Measurements from ENCODE around the gene ZFP64.
"Not testable (repeated sequence)": the region's sequence is repeated elsewhere in the genome, so short reads cannot be mapped to it uniquely, and the experiment has no call there.

ZFP64 gene

DNA sequence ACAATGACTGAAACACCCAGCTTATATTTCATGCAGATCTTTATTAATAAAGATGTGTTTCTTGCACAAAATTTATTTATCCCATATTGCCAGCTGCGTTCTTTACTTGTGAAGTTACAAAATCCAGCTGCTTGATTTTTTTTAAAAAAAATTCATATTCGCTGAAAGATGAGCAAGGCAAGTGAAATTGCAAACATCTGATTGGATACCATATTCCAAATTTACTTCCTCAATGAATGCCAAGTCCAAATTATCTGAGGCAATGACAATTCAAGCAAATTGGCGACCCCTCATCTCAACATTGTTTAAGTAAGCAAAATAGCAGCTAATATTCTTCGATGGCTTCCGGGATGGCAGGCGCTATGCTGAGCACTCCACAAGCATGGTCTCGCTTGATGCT lies 37.7 kb downstream of the ZFP64 start:
- no peak for DNase-seq

DNA sequence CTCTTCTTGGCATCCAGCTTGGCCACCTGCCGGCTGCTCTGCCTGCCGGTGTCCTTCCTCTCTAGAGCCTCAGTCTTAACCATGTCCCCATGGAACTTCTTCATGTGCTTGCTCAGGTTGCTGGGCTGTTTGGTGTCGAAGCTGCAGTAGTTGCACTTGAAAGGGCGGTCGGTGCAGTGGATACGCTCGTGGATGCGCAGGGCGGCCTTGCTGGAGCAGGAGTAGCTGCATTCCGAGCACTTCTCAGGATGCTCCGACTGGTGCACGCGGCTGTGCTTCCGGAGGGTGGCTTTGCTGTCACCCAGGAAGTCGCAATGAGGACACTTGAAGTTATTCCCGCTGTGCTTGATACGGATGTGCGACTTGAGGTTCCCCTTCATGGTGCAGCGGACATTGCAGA lies 38.7 kb downstream of the ZFP64 start:
- DNase-seq: no peak

DNA sequence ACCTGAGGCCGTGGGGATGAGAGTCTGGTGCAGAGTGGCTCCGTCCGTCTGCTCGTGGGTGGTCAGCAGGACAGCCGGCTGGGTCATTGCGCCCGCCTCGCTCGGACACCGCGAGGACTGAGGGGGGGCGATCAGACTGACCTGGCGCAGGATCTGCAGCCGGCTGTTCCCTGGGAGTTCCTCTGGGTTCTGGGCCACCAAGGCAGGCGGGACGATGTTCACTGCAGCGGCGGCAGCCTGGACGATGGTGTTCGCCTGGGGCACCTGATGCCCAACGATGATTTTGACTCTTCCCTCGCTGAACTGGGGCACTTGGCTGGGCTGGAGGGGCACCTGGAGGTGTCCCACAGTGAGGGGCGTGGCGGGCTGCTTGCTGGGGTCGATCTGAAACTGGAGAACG lies 39.2 kb downstream of the ZFP64 start:
- no peak for DNase-seq

DNA sequence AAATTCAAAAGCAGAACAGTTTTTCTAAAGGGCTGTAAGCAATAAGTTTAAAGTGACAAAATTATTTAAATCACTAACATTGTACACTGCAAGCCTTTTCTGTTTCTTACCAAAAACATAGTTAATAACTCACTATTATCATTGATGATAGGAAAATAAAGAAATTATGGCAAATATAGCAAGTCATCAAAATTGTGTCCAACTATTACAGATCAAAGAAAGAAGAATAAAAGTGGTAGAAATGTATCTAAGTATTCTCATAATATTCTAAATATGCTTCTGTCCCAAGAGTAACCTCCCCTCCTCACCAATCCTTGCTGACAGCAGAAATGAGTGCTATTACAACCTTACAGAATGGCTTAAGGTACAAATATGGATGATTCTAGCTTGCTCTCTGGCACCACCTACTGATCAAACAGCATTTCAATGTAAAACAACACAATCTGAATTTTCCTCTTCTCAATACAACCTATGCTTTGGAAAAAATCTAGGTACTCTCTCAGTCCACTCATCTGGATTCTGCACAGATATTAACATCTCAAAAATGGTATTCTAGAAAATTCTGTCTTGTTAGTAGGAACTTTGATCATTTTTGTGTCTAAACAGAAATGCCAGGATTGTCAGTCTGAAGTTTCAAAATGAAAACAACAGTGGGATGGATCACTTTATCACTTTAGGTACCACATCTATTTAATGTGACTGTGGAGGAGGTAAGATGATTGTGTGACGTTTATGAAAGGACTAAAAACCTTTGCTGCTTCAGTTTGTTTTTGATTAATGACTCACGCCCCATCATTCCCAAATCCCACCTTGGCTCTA lies 40.9 kb downstream of the ZFP64 start:
- DNase-seq: no peak

DNA sequence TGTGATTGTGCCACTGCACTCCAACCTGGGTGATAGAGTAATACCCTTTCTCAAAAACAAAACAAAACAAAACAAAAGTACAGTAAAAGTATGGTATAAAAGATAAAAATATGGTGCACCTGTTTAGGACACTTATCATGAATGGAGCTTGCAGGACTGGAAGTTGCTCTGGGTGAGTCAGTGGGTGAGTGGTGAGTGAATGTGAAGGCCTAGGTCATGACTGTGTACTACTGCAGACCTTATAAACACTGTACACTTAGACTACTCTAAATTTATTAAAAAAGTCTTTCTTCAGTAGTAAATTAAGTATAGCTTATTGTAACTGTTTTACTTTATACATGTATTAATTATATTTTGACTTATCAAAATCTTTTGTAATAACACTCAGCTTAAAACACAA lies 46.0 kb downstream of the ZFP64 start:
- no peak for DNase-seq

DNA sequence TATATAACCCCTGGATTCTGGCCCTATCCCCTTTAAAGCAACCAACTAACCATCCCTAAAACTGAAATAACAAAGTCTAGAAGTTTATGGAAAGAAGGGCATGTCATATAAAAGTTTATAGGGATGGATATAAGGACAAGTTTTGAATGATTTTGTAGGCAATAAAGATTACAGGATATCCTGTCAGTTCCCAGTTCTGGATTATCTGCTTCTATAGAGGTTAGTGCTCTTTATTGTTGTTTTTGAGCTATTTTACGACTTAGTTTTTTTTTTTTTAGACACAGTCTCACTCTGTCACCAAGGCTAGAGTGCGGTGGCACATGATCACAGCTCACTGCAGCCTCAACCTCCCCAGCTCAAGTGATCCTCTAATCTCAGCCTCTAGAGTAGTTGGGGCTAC lies 48.3 kb downstream of the ZFP64 start:
- DNase-seq: no peak

DNA sequence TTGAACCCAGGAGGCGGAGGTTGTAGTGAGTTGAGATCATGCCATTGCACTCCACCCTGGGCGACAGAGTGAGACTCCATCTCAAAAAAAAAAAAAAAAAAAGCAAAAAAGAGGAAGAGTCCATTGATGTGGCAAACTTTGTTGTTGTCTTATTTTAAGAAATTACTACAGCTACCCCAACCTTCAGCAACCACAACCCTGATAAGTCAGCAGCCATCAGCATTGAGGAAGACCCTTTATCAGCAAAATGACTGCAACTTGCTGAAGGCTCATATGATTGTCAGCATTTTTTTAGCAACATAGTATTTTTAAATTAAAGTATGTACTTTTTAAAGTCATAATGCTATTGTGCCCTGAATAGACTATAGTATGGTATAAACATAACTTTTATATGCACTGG lies 48.8 kb downstream of the ZFP64 start:
- no peak for DNase-seq

DNA sequence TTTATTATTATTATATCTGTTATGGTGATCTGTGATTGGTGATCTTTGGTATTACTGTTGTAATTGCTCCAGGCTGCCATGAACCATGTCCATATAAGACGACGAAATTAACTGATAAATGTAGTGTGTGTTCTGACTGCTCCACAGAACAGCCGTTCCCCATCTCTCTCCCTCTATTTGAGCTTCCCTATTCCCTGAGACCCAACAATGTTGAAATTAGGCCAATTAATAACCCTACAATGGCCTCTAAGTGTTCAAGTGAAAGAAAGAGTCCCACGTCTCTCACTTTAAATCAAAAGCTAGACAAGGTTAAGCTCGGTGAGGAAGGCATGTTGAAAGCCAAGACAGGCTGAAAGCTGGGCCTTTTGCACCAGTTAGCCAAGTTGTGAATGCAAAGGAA lies 51.6 kb downstream of the ZFP64 start:
- no peak for DNase-seq

DNA sequence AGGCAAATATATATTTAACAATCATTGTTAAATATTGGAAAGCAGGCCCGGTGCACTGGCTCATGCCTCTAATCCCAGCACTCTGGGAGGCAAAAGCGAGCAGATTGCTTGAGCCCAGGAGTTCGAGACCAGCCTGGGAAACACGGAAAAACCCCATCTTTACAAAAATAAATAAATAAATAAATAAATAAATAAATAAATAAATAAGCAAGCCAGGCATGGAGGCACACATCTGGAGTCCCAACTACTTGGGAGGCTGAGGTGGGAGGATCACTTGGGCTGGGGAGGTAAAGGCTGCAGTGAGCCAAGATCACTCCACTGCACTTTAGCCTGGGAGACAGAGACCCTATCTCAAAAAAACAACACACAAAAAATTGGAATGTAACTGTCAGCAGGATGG lies 53.7 kb downstream of the ZFP64 start:
- no peak for DNase-seq

DNA sequence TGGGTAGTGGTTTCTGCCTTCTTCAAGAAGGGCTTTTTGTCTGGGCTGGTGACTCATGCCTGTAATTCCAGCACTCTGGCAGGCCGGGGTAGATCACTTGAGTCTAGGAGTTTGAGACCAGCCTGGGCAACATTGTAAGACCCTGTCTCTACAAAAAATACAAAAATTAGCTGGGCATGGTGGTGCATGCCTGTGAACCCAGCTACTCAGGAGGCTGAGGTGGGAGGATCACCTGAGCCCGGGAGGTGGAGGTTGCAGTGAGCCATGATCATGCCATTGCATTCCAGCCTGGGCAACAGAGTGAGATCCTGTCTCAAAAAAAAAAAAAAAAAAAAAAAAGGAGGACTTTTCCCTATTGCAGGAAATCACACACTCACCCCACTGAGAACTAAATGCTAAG lies 57.9 kb downstream of the ZFP64 start:
- not testable (repeated sequence) for DNase-seq

DNA sequence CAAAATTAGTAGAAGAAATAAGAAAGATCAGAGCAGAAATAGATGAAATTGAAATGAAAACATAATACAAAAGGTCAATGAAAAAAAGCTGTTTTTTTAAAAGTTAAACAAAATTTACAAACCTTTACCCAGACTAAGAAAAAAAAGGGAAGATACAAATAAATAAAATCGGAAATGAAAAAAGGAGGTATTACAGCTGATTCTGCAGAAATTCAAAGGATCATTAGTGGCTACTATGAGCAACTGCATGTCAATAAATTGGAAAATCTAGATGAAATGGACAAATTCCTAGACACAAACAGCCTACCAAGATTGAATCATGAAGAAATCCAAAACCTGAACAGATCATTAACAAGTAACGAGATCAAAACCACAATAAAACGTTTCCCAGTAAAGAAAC lies 59.2 kb downstream of the ZFP64 start:
- no peak for DNase-seq

DNA sequence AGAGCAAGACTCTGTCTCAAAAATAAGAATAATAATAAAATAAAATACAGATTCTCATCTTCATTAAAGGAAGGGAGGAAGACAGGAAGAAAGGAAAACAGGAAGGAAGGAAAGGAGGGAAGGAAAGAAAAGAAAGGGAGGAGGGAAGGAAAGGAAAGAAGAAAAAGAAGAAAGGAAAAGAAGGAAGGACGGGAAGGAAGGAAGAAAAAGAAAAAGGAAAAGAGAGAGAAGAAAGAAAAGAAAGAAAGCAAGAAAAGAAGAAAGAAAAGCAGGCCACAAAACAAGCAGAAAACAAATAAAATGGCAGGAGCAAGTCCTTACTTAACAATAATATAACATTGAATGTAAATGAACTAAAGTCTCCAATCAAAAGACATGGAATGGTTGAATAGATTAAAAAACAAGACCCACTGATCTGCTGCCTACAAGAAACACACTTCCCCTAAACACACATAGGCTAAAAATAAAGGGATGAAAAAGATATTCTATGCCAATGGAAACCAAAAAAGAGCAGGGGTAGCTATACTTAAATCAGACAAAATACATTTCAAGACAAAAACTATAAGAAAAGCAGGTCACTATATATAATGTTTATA lies 60.4 kb downstream of the ZFP64 start:
- DNase-seq: no peak

DNA sequence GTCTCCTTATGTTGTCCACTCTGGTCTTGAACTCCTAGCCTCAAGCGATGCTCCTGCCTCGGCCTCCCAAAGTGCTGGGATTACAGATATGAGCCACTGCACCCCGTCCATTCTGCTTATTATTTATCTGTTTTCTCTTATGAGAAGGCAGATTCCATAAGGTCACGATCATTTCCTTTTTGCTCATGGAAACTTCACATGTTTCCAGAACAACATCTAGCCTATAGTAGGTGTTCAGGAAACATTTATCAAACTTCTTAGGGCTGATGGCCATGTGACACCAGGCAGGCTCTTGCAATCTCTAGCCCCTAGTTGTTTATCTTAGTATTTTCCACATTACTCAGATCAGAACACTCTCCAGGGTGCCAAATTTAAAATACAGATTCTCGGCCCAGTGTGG lies 61.2 kb downstream of the ZFP64 start:
- no peak for DNase-seq

DNA sequence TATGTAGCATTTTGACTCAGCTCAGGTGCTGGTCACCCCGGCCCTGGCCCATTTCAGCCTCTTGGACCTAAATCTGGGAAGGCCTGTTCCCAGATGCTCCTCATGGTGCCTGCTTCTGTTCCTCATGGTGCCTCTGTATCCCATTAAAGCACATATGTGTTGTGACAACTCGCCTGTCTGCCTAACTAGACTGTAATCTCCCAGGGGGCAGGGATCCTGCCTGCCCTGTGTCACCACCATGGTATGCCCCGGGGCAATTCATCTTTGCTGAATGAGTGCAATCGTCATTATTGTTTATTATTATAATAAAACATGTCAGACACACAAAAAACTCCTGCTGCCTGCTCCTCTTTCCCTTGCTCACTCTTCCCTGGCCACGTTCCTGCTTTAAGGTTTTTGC lies 62.0 kb downstream of the ZFP64 start:
- no peak for DNase-seq

DNA sequence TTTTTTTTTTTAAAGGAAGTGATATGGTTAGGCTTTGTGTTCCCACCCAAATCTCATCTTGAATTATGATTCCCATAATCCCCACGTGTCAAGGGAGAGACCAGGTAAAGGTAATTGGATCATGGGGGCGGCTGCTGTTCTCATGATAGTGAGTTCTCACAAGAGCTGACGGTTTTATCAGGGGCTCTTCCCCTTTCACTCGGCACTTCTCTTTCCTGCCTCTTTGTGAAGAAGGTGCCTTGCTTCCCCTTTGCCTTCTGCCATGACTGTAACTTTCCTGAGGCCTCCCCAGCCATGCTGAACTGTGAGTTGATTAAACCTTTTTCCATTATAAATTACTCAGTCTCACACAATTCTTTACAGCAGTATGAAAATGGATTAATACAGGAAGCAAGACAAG lies 64.3 kb downstream of the ZFP64 start:
- no peak for DNase-seq

DNA sequence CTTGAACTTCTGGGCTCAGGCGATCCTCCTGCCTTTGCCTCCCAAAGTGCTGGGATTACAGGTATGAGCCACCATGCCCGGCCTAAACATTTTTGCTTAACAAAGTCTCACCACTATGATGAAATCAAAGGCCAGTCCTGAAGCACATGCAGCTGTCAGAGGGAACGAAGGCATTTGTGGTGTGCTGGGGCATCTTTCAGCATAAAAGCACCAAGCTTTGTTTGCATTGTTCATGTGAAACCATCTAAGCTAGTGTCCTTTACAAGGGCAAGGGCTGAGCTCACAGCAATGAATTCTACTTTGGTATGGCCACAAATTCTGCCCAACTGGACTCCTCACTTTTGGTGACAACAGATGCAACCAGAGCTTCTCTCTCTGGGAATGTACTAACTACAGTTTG lies 66.8 kb downstream of the ZFP64 start:
- DNase-seq: no peak

DNA sequence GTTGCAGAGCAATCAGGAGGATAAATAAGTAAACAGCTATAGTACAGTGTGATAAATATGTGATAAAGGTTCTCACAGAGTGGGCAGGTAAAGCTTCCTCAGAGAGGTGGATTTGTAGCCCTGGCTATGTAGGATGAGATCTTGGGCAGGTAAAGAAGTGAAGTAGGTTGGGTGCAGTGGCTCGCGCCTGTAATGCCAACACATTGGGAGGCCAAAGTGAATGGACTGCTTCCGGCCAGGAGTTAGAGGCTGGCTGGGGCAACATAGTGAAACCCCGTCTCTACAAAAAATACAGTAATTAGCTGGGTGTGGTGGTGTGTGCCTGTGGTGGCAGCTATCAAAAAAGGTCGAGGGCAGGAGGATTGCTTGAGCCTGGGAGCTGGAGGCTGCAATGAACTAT lies 72.9 kb downstream of the ZFP64 start:
- DNase-seq: no peak

DNA sequence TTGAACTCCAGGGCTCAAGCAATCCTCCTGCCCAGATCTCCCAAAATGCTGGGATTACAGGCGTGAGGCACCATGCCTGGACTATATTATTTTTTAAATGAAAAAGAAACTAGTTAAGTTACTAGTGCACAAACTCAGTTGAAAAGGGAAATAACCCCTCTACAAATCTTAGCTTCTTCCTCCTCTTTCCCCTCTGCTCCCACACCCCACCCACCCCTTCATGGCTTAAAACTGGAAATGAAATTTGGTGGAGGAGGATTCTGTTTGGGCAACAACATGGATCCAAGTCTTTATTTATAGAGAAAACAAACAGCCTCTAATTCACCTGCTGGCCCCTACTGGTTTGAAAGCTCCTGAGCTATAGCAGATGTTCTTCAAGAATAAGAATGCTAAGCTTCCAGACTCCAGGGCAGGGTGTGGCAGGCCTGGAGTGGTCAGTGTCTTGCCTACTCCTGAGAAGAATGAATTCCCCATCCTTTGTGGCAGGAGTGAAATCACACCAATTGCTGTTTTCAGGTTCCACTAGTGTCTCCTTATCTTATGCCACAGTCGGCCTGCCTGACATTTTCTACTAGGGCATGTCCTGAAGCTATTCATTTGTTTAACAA lies 73.5 kb downstream of the ZFP64 start:
- no peak for DNase-seq

DNA sequence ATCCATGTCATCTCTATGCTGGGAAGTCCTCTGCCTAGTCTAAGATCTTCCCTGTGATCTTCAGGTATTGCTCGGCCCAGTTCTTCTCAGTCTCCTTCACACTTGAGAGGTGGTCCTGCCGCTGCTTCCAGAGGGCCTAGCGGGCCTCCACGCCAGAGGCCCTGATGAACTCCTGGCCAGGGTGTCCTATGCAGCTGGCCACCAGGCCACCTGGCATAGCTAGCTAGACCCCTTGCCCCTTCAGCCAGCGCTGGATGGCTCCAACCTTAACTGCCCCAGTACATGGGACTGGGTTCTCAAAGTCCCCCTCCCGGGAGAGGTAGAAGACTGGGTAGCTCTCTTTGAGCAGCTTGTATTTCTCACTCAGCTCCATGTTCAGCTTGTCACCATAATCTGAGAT lies 81.1 kb downstream of the ZFP64 start:
- no peak for DNase-seq

DNA sequence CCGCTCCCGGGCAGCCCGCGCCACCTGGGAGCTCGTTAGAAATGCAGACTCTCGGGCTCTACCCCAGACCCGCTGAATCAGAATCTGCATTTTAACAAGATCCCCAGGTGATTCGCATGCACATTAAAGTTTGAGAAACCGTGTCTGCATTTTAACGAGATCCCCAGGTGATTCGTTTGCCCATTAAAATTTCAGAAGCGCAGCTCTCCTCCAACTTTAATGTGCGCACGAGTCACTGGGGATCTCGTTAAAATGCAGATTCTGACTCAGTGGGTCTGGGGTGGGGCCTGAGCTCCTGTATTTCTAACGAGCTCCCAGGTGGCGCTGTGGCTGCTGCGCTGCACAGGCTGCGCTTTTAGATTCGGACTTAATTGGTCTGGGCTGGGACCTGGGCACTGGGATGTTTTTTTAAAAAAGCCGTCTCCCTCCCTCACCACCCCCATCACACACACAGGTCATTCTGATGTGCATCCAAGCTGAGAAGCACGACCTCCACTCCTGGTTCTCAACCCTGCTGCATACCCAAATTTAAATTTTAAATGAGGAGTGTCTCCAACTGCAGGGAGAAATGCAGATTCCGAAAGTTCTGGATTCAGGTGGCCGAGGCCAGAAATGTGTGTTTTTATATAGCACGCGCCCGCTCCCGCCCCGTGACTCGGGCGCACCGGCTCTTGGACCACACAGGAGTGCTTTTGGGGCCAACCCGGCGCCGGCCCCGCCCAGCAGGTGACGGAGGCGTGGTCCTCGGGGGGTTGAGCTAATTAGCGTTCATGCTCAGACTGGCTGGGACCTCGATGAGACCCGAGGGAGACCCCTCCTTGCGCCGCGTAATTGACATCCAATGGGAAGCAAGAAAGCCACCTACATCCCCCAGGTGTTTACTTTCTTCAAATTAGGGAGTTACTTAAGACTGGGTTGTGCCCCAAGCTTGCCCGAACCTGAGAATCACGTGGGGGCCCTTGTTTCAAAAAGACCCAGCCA lies 85.8 kb downstream of the ZFP64 start:
- DNase-seq: no peak

DNA sequence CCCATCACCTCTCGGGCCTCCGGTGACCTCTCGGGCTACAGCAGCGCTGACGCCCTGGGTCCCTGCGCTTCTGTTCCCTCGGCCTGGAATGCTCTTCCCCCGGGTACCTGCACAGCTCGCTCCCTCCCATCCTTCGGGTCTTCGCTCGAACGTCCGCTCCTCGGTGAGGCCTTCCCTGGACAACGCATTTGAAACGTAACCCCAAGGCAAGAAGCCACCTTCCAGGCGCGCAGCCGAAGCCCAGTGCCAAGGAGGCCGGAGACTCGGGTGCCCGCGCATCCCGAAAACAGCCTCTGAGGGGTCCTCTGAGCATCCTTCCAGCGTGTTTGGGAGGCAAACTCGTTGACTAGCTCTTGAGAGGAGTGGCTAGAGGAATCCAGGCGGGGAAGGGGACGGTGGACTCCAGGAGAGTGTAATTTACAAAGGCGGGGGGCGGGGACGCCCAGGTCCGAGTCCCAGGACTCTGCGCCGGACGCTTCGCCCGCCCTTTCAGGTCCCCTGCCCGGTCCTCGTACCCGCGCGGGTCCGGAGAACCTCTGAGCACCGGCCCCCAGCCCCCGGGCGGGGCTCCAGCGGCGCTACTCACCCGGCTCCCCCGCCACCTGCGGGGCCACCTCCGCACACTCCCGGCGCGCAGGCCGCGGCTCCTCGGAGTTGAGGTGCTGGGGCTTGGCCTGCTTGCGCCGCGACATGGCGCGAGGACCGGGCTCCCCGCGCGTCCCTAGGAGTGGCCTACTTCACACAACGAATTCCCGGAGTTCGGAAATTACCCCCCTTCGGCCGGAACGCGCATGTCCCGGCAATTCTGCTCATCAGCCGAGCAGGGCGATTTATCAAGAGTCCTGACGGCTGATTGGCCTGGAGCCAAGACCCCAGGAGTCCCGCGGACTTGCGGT lies 86.8 kb downstream of the ZFP64 start:
- no peak for DNase-seq

DNA sequence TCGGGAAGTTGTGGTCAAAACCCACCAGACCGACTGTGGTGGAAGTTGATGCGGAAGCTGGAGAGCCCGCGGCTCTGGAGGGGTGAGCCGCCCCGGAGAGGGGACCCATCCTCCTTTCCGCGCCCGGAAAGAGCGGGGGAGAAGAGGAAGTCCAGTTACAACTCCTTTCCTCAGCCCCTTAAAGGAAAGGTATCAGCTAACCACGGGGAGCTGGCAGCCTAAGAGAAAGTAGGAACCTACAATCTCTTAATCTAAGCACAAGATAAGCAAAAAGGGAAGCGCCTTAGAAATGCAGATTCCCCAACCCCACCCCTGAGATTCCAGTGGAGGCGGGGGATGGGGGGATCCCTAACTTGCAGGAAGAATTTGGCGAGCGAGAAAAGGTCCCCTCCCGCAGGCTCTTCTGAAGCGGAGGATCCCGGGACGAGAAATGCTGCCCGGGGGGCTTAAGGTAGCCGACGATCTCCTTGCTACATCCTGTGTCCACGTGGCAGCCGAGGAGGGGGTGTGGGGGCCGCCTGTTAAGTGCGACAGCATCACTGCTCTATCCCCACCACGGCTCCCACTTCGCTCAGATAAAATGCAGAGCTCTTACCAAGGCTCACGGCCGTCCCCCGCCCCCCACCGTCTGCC lies 87.5 kb downstream of the ZFP64 start:
- DNase-seq: no peak

All from activated CD4-positive, CD25-positive, alpha-beta regulatory T cell (primary cell).